ENCODE data around the gene COA5.

The COA5 gene

DNA sequence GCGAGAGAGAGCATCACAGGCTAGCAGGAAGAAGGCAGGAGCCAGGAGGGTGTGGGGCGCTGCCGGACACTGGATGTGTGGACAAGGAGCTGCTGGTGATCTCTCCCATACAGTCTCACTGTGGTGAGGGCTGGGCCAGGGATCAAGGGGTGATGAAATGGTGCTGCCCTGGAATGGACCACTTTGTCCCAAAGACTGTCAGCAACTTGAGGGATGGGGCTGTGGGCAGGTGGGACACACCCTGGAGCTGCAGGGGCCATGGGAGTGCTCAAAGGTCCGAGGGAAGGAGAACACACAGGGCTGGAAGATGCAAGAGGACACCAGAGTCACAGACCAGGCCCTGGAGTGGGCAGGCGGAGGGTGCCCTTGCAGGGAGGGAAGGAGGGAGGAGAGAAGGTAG is 38.0 kb downstream of the COA5 start:
- peaks cover 37% of the 10 kb centered on the region for H3K36me3 ChIP-seq (ENCODE audit: control insufficient read depth, insufficient read depth, low read length, severe bottlenecking)
- H3K27me3 ChIP-seq (replicated peaks; ENCODE audit: control insufficient read depth, insufficient read depth, low read length) = no peaks in the 10 kb centered on the region
- no peak overlapping the region for H3K9ac ChIP-seq (ENCODE audit: low read length)
- no peaks in the 10 kb centered on the region for H3K9me3 ChIP-seq (ENCODE audit: control insufficient read depth, low read length)
- no peak for DNase-seq (ENCODE audit: low read depth)
- H3K4me3 ChIP-seq (ENCODE audit: low read length) = no peak overlapping the region
- no peaks in the 10 kb centered on the region for H3K4me1 ChIP-seq (ENCODE audit: control insufficient read depth, insufficient read depth, low read length)

DNA sequence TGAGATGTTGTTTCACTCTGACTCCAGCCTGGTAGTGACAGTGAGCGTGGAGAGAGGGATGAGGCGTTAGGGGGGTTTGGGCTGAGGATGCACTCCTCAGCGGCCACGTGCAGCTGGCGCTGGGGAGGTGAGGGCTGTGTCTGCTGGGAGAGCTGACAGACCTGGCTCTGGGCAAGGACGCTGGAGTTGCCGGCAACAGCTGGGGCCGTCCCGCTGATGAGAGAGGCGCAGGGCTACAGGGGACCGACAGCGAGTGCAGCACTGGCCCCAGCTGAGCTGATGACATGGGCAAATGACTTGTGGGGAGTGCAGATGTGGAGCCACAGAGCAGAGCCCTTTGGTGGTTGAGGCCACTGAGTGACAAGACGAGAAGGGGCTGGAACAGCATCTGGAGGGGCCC is 38.4 kb downstream of the COA5 start:
- DNase-seq (ENCODE audit: low read depth) = no peak
- Histone ChIP-seq H3K9ac (ENCODE audit: low read length) (no peak overlapping the region), H3K27me3 (replicated peaks; ENCODE audit: control insufficient read depth, insufficient read depth, low read length) (no peaks in the 10 kb centered on the region), H3K9me3 (ENCODE audit: control insufficient read depth, low read length) (no peaks in the 10 kb centered on the region), H3K4me3 (ENCODE audit: low read length) (no peak overlapping the region), H3K36me3 (ENCODE audit: control insufficient read depth, insufficient read depth, low read length, severe bottlenecking) (peaks cover 41% of the 10 kb centered on the region), H3K4me1 (ENCODE audit: control insufficient read depth, insufficient read depth, low read length) (no peaks in the 10 kb centered on the region)

DNA sequence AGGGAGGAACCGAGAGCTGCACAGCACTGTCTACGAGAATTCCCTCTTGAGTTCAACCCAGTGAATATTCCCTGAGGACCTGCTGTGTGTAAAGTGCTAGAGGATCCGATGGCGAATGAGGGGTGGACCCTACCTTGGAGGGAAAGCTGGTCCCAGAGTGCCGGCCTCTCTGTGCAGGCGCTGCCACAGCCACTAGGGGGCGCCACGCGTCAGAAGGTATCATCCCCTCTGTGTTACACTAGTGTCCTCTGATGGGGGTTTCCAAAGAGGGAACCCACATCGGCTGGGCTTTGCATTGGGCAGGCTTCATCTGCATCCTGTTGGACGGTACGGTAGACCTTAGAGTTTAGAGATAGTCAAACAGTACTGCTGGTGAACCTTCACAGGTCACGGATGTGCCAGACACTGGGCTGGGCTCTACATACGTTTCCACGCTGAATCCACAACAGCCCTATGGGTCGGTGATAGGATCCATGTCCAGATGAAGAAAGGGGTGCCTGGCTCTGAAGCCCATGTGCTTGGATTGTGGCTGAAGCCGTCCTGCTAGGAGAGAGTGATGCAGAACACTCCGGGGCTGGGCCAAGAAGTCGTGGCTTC is 39.0 kb downstream of the COA5 start:
- Histone ChIP-seq H3K9ac (ENCODE audit: low read length) (no peak overlapping the region), H3K36me3 (ENCODE audit: control insufficient read depth, insufficient read depth, low read length, severe bottlenecking) (peaks cover 47% of the 10 kb centered on the region), H3K4me1 (ENCODE audit: control insufficient read depth, insufficient read depth, low read length) (no peaks in the 10 kb centered on the region), H3K4me3 (ENCODE audit: low read length) (no peak overlapping the region), H3K9me3 (ENCODE audit: control insufficient read depth, low read length) (no peaks in the 10 kb centered on the region), H3K27me3 (replicated peaks; ENCODE audit: control insufficient read depth, insufficient read depth, low read length) (no peaks in the 10 kb centered on the region)
- DNase-seq (ENCODE audit: low read depth) = peak; percentile 20

DNA sequence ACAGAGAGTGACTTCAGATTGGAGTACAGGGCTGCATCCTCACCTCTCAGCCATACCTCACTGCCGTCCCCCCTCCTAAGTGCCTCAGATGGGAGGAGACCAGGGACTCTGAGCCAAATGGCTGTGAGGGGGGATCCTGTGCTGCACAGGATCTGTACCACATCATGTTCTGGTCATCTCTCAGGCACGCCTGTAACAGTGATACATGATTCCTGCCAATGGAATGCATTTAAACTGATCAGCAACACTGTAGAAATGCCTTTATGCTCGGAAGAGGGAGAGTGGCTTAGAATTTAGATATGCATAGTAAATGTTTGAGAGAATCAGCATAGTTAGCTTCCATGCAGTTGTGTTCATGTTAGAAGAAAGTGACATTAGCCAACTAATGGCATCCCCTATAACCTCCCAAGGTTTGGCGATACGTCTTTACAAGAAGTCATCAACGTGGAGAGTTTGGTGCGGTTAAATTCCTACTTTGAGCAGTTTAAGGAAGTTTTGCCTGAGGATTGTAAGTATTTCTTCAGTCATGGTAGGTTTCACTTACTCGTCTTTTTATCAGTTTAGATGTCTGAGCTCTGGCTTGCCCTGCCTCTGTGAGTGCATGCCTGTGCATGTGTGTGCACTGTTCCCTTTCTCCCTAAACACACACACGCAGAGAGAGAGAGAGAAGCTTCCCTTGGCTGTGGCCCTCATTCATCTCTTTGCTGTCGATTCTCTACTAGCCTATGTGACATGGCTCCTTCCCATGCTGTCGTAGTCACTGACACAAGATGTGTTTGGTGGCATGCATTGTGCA is 40.0 kb downstream of the COA5 start:
- Histone ChIP-seq H3K4me1 (ENCODE audit: control insufficient read depth, insufficient read depth, low read length) (no peaks in the 10 kb centered on the region), H3K4me3 (ENCODE audit: low read length) (no peak overlapping the region), H3K27me3 (replicated peaks; ENCODE audit: control insufficient read depth, insufficient read depth, low read length) (no peaks in the 10 kb centered on the region), H3K36me3 (ENCODE audit: control insufficient read depth, insufficient read depth, low read length, severe bottlenecking) (peaks cover 48% of the 10 kb centered on the region), H3K9ac (ENCODE audit: low read length) (no peak overlapping the region), H3K9me3 (ENCODE audit: control insufficient read depth, low read length) (no peaks in the 10 kb centered on the region)
- DNase-seq (ENCODE audit: low read depth) = peak; percentile 66

DNA sequence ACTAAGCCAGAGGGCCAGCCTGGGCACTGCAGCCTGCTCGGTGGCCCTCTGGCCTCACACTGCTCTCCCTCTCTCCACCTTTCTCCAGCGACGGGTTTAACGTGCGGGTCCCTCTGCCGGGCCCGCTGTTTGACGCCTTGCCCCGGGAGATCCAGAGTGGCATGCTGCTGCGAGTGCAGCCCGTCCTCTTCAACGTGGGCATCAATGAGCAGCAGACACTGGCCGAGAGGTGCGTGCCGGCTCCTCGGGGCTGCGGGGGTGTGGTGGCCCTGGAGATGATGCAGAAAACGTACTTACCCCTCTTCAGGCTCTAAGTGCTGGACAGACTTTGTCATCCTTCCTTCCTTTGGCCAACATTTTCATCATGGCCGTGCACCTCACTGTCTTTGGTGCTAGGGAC is 42.4 kb downstream of the COA5 start:
- Histone ChIP-seq H3K27me3 (replicated peaks; ENCODE audit: control insufficient read depth, insufficient read depth, low read length) (no peaks in the 10 kb centered on the region), H3K4me1 (ENCODE audit: control insufficient read depth, insufficient read depth, low read length) (no peaks in the 10 kb centered on the region), H3K4me3 (ENCODE audit: low read length) (no peak overlapping the region), H3K9ac (ENCODE audit: low read length) (no peak overlapping the region), H3K9me3 (ENCODE audit: control insufficient read depth, low read length) (no peaks in the 10 kb centered on the region), H3K36me3 (ENCODE audit: control insufficient read depth, insufficient read depth, low read length, severe bottlenecking) (peaks cover 48% of the 10 kb centered on the region)
- DNase-seq (ENCODE audit: low read depth) = no peak

DNA sequence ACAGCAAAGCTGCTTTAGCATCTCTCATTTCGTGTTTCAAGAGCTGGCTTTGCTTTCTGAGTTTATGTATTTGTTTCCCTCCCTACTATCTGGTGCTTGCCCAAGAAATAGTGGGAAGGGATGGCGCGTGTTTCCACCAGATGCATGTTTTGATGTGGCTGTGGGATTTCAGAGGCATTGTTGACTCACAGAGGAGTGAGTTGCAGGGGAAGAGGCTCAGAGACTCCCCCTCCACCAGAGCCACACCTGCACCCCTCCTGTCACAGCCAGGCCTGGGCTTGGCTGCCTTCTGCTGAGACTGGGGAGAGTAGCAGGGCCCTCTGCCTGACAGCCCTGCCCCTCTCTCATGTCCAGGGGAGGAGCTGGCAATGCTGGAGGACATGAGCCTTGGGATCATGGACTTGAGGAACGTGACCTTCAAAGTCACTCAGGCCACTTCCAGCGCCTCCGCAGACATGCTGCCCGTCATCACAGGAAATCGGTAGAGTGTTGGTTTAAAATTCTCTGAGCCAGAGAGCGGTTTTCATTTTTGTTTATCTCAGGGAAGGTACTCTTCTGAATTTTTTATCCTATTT is 42.9 kb downstream of the COA5 start:
- no peaks in the 10 kb centered on the region for H3K9me3 ChIP-seq (ENCODE audit: control insufficient read depth, low read length)
- no peak overlapping the region for H3K9ac ChIP-seq (ENCODE audit: low read length)
- H3K4me3 ChIP-seq (ENCODE audit: low read length) = no peak overlapping the region
- H3K36me3 ChIP-seq (ENCODE audit: control insufficient read depth, insufficient read depth, low read length, severe bottlenecking) = peaks cover 46% of the 10 kb centered on the region
- H3K4me1 ChIP-seq (ENCODE audit: control insufficient read depth, insufficient read depth, low read length) = no peaks in the 10 kb centered on the region
- no peaks in the 10 kb centered on the region for H3K27me3 ChIP-seq (replicated peaks; ENCODE audit: control insufficient read depth, insufficient read depth, low read length)
- DNase-seq (ENCODE audit: low read depth) = no peak

DNA sequence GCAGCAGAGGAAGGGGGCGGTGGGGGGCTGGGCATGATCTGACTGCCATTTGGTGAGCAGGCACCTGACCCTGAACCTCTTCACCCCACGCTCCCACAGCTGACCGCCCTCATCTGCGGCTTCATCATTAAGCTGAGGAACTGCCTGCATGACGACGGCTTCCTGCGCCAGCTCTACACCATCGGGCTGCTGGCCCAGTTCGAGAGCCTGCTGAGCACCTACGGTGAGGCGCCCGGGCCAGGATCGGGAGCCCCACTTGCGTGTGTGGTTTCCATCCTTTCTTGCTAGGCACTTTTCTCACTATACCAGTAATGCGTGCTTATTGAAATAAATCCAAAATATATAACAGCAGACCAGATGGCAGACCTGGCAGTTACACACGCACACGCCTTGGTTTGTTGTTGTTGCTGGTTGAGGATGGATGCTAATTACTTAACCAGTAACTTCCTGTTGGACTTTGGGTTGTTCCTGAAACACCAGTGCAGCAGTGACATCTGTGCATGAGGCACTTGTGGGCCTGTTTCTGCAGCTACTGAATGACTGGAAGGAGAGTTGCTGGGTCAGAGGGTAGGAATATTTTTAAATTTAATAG is 43.7 kb downstream of the COA5 start:
- H3K4me1 ChIP-seq (ENCODE audit: control insufficient read depth, insufficient read depth, low read length) = peaks cover 5% of the 10 kb centered on the region
- H3K9me3 ChIP-seq (ENCODE audit: control insufficient read depth, low read length) = no peaks in the 10 kb centered on the region
- no peak for DNase-seq (ENCODE audit: low read depth)
- H3K4me3 ChIP-seq (ENCODE audit: low read length) = no peak overlapping the region
- H3K9ac ChIP-seq (ENCODE audit: low read length) = no peak overlapping the region
- peaks cover 39% of the 10 kb centered on the region for H3K36me3 ChIP-seq (ENCODE audit: control insufficient read depth, insufficient read depth, low read length, severe bottlenecking)
- H3K27me3 ChIP-seq (replicated peaks; ENCODE audit: control insufficient read depth, insufficient read depth, low read length) = no peaks in the 10 kb centered on the region

DNA sequence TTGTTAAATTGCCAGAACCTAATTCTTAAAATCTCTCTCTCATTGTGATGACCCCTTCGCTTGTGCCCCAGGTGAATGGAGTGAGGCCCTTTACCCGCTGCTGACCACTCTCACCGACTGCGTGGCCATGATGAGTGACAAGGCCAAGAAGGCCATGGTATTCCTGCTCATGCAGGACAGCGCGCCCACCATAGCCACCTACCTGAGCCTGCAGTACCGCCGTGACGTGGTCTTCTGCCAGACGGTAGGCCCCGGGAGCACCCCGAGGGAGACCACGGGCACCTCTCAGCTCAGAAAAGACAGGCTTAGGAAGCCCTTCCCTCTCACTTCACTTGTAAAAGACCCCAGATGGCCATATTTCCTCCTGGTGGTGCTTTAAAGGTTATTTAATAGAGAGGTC is 44.9 kb downstream of the COA5 start:
- Histone ChIP-seq H3K9me3 (ENCODE audit: control insufficient read depth, low read length) (no peaks in the 10 kb centered on the region), H3K27me3 (replicated peaks; ENCODE audit: control insufficient read depth, insufficient read depth, low read length) (no peaks in the 10 kb centered on the region), H3K9ac (ENCODE audit: low read length) (no peak overlapping the region), H3K36me3 (ENCODE audit: control insufficient read depth, insufficient read depth, low read length, severe bottlenecking) (peaks cover 34% of the 10 kb centered on the region), H3K4me3 (ENCODE audit: low read length) (no peak overlapping the region), H3K4me1 (ENCODE audit: control insufficient read depth, insufficient read depth, low read length) (peaks cover 5% of the 10 kb centered on the region)
- no peak for DNase-seq (ENCODE audit: low read depth)

DNA sequence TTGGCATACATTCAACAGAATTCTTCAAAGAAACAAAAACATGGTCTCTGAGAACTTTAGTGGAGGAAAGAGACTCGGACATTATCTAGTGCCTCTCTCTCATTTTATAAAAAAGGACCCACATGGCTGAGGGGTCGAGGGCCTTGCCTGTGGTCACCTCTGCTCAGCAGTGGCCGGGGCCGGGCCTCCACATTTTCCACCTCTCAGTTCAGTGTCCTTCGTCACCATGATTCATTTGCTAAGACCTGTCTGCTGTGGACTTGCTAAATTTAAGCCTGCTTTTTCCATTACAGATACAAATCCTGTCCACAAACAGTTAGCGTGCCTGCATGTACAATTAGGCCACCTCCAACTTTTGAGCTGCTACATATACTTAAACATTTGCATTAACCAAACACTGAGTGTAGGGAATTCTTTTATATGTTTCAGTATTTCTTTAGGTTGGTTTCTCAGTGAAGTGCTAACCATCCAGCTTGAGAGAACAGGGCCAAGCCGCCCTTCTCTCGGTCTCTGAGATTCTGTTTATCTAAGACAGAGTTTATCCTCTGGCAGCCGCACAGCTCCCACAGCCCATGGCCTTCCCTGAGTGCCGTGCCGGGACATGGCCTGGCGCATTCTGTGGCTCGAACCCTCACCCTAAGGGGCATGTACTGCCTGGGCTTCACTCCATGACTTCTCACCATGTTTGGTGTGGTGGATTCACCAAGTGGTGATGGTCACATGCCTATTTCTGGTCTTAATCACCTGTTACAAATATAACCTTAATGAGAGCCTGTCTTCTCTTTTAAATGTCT is 46.2 kb downstream of the COA5 start:
- Histone ChIP-seq H3K9ac (ENCODE audit: low read length) (no peak overlapping the region), H3K4me3 (ENCODE audit: low read length) (no peak overlapping the region), H3K36me3 (ENCODE audit: control insufficient read depth, insufficient read depth, low read length, severe bottlenecking) (peaks cover 30% of the 10 kb centered on the region), H3K27me3 (replicated peaks; ENCODE audit: control insufficient read depth, insufficient read depth, low read length) (no peaks in the 10 kb centered on the region), H3K9me3 (ENCODE audit: control insufficient read depth, low read length) (no peaks in the 10 kb centered on the region), H3K4me1 (ENCODE audit: control insufficient read depth, insufficient read depth, low read length) (peaks cover 5% of the 10 kb centered on the region)
- DNase-seq (ENCODE audit: low read depth) = no peak

DNA sequence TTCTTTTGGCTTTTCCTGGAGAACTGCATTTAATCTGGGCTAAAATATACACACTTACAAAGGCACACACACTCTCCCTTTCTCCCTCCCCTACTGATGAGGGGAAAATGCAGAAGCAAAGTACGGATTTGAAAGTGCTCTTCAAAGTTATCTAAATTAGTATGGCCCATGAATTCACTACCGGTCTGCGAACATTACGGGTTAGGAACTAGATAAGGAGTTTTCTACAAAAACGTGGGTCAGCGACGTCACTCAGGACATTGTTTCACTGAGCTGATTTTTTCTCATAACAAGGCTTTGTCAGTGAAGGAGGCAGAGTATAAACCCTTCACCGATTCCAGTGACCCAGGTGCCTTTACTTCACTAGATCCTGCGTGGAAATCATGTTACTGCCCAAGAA is 47.3 kb downstream of the COA5 start:
- H3K27me3 ChIP-seq (replicated peaks; ENCODE audit: control insufficient read depth, insufficient read depth, low read length) = no peaks in the 10 kb centered on the region
- H3K9me3 ChIP-seq (ENCODE audit: control insufficient read depth, low read length) = no peaks in the 10 kb centered on the region
- DNase-seq (ENCODE audit: low read depth) = no peak
- no peak overlapping the region for H3K9ac ChIP-seq (ENCODE audit: low read length)
- H3K4me3 ChIP-seq (ENCODE audit: low read length) = no peak overlapping the region
- H3K4me1 ChIP-seq (ENCODE audit: control insufficient read depth, insufficient read depth, low read length) = peaks cover 5% of the 10 kb centered on the region
- peaks cover 37% of the 10 kb centered on the region for H3K36me3 ChIP-seq (ENCODE audit: control insufficient read depth, insufficient read depth, low read length, severe bottlenecking)

DNA sequence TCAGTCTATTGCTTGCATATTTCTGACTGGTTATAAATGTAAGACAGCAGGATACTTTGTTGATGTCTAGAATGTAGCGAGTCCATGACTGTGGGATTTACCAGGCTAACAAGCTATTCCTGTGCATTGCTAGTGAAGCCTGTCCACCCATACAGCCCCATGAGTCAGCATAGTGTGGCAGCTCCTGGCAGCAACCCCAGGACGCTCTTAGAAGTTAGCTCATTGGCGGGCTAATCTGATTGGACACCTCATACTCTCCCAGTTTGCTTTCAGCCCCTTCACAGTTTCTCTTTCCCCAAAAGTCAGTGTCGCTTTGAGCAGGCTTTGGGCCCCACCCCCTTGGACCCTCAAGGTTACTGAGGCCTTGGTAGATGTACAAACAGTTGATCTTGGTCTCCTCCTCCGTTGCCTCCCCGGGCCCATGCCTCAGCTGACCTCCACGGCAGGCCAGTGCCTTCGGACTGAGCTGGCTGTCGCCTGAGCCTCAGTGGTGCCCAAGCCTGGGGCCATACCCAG is 48.0 kb downstream of the COA5 start:
- Histone ChIP-seq H3K9me3 (ENCODE audit: control insufficient read depth, low read length) (no peaks in the 10 kb centered on the region), H3K36me3 (ENCODE audit: control insufficient read depth, insufficient read depth, low read length, severe bottlenecking) (peaks cover 38% of the 10 kb centered on the region), H3K4me1 (ENCODE audit: control insufficient read depth, insufficient read depth, low read length) (peaks cover 5% of the 10 kb centered on the region), H3K9ac (ENCODE audit: low read length) (no peak overlapping the region), H3K27me3 (replicated peaks; ENCODE audit: control insufficient read depth, insufficient read depth, low read length) (no peaks in the 10 kb centered on the region), H3K4me3 (ENCODE audit: low read length) (no peak overlapping the region)
- peak; percentile 91 for DNase-seq (ENCODE audit: low read depth)
